Choroid plexus epithelial cell (primary cell): ENCODE results near the gene NXT1.

ENCODE experiments used
- DNase-seq: peaks from one replicate; pipeline ENCODE4 v3.0.0-alpha.2; 2010; ENCODE audit warnings: low read depth
- H3K4me3 ChIP-seq: 2 replicates; pipeline ENCODE4 v1.5.1; 2011; ENCODE audit warnings: low read depth, mild to moderate bottlenecking, control low read depth, low read length, moderate library complexity
- TF ChIP-seq, protein P1 (sequence below): conservative IDR thresholded peaks from 2 replicates; pipeline ENCODE4 v1.5.1; 2011; ENCODE audit warnings: low read depth, mild to moderate bottlenecking, control low read depth, inconsistent platforms, low read length, moderate library complexity

The NXT1 gene

GRCh38 chr20:23399568-23400241 is 49.1 kb downstream of the NXT1 start:
- TF ChIP-seq, protein P1, sequence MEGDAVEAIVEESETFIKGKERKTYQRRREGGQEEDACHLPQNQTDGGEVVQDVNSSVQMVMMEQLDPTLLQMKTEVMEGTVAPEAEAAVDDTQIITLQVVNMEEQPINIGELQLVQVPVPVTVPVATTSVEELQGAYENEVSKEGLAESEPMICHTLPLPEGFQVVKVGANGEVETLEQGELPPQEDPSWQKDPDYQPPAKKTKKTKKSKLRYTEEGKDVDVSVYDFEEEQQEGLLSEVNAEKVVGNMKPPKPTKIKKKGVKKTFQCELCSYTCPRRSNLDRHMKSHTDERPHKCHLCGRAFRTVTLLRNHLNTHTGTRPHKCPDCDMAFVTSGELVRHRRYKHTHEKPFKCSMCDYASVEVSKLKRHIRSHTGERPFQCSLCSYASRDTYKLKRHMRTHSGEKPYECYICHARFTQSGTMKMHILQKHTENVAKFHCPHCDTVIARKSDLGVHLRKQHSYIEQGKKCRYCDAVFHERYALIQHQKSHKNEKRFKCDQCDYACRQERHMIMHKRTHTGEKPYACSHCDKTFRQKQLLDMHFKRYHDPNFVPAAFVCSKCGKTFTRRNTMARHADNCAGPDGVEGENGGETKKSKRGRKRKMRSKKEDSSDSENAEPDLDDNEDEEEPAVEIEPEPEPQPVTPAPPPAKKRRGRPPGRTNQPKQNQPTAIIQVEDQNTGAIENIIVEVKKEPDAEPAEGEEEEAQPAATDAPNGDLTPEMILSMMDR, result peak; percentile 23
- H3K4me3 ChIP-seq, result no peak overlapping the region
- peak; percentile 70 for DNase-seq

- TF ChIP-seq, protein P1, result no peak
- H3K4me3 ChIP-seq, result no peak overlapping the region
- no peak for DNase-seq
These were observed 50.5 kb downstream of the NXT1 start for GRCh38 chr20:23401051-23401450.

DNA sequence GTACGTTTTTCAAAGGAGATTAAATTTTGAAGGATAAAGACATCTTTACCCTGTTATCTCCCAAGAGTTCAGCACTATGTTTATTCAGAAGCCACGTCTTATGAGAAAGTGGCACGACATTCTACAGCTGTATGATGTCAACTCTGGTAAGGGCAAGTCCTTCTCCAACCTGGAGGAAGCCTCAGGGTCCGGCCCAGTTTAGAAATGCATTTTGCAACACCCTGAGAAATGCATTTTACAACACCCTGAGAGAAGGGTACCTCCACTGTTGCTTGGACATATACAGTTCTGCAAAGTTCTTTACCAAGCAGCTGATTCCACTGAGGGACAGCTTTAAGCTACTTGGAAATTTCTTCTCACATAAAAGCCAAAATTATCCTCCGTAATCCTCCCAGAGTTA is 53.2 kb downstream of the NXT1 start:
- DNase-seq, result peak; percentile 52
- TF ChIP-seq, protein P1, result no peak

DNA sequence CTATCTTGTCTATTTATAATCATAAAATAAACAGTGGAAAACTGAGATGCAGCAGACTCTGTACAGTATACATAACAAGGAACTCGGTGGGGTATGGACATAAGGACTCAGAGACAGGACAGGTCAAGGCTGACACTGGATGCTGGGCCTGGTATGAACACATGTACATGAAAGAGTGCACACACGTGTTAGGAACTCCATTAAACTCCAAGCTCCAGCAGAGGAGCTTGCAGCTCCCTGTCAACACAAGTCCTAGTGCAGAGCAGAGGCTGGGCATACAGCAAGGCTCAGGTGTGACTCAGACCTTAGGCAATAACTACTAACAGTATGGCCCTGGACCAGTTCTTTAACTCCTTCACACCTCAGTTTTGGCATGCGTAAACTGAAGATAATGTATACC is 53.6 kb downstream of the NXT1 start:
- peak; percentile 67 for DNase-seq
- H3K4me3 ChIP-seq, result no peak overlapping the region
- TF ChIP-seq, protein P1, result no peak

More for the DNA sequence above, 53.2 kb downstream of the NXT1 start:
- no peak overlapping the region for H3K4me3 ChIP-seq
